GM18498 (cell line): ENCODE measurements around the gene SGSM1.
A peak's percentile ranks its signal among the peaks of the same experiment; 100 is the strongest.

ENCODE experiments used
- ATAC-seq: cut with Tn5 transposase; IDR thresholded peaks from one replicate; pipeline ENCODE4 v1.9.1; 2021; ENCODE audit warnings: mild to moderate bottlenecking, moderate library complexity; ENCODE audit not compliant: unreplicated experiment

SGSM1 gene, protein sequence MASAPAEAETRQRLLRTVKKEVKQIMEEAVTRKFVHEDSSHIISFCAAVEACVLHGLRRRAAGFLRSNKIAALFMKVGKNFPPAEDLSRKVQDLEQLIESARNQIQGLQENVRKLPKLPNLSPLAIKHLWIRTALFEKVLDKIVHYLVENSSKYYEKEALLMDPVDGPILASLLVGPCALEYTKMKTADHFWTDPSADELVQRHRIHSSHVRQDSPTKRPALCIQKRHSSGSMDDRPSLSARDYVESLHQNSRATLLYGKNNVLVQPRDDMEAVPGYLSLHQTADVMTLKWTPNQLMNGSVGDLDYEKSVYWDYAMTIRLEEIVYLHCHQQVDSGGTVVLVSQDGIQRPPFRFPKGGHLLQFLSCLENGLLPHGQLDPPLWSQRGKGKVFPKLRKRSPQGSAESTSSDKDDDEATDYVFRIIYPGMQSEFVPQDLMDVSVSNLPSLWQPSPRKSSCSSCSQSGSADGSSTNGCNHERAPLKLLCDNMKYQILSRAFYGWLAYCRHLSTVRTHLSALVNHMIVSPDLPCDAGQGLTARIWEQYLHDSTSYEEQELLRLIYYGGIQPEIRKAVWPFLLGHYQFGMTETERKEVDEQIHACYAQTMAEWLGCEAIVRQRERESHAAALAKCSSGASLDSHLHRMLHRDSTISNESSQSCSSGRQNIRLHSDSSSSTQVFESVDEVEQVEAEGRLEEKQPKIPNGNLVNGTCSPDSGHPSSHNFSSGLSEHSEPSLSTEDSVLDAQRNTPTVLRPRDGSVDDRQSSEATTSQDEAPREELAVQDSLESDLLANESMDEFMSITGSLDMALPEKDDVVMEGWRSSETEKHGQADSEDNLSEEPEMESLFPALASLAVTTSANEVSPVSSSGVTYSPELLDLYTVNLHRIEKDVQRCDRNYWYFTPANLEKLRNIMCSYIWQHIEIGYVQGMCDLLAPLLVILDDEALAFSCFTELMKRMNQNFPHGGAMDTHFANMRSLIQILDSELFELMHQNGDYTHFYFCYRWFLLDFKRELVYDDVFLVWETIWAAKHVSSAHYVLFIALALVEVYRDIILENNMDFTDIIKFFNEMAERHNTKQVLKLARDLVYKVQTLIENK

DNA sequence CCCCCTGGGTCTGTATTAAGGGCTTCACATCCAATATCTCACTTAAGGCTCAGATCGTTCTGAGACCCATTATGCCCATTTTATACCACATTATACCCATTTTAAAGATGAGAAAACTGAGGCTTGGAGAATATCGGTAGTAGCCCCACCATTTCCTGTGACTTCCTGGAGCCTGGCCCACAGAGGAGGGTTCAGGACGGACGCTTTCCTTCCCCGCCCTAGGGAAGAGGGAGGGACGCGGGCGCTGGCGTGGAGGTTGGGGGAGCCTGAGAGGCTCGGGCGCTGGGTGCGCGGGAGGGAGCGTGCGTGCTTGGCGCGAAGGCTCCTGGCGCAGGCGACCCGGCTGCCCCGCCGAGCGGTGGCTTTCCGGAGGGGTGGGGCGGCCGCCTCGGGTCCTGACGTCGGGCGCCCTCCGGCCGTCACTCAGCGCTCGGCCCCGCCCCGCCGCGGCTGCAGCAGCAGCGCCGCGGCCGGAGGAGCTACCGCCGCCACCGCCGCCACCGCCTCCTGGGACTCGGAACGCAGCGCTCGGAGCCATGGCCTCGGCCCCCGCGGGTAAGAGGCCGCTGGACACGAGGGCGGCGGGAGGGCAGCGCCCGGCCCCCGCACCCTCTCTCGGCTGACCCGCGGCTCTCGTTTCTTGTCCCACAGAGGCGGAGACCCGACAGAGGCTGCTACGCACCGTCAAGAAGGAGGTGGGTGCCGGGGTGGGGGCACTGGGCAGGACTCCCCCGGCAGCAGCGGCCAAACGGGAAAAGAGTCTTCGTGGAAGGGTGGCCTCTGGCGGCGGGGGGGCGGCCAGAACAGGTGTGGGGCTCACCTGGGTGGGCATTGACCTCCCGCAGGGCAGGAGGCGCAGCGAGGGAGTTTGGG is at the start of gene SGSM1:
SGSM1 (plus strand) TSS at position 422 of the 873 bp plus-strand sequence; CDS start at position 537, 115 bp downstream.
- peak; percentile 70 for ATAC-seq

DNA sequence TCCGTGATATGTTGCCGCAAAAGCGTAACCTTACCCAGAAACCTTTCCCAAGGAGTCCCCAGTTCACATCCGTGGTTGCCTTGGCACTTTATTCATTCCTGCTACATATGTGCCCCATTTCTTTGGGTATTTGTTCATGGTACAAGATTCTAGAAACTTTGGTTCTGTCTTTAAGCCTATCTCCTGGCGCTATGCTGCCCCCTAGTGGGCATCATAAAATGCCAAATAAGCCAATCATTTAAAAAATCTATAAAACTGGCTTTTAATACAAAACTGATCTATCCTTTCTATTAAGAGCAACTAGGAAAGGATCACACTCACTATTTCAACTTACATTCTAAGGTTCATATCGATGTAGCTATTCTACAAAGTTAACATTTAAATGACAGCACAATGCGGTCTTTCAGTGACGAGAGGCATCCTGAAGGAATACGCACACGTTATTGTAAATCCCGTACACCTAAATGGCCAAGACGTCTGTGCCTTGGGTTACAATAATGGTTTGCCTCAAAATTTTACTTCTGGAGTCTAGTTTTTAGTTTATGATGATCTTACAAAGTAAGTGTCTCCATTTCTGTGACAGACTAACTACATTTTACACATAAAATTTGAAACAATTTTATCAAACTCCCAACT is 47.7 kb upstream of the SGSM1 start:
- ATAC-seq = no peak

DNA sequence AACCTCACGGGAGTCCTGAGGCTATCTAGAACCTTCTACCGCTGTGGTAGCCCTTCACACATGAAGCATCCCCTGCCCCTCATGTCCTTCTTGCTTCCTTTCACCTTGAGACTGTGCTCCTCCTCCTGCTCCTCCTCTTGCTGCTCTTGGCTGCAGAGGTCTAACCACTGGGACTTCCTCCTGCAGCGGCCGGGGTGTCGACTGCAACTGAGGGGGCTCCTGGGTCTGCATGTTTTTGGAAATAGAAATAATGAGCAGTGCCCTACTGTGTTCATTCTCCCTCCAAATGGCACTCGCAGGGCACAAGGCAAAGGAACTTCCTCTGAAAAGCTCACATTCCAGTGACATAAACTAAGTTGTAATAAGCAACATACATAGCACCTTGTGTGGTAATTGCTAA is 46.2 kb upstream of the SGSM1 start:
- no peak for ATAC-seq

DNA sequence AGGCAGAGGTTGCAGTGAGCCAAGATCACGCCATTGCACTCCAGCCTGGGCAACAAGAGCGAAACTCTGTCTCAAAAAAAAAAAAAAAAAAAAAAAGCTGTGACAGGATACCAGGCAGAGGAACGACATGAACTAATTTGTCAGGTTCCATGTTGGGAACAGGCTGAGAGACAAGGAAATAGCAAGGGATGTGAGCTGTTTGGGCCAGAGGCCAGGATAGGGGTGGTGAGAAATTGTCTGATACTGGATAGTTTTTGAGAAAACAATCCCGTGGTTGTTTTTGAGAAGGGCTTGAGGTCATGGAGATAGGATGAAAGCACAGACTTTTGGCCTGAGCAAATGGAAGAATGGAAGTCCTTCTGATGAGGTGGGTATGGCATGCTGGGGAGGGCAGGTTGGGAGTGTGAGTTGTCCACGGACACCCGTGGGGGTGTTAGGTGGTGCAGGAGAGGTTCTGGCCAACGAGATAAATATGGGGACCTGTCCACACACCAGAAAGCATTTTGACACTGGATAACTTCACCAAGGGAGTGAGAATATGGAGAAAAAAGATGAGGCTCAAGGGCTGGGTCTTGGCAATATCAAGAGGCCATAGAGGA is 45.2 kb upstream of the SGSM1 start:
- no peak for ATAC-seq

DNA sequence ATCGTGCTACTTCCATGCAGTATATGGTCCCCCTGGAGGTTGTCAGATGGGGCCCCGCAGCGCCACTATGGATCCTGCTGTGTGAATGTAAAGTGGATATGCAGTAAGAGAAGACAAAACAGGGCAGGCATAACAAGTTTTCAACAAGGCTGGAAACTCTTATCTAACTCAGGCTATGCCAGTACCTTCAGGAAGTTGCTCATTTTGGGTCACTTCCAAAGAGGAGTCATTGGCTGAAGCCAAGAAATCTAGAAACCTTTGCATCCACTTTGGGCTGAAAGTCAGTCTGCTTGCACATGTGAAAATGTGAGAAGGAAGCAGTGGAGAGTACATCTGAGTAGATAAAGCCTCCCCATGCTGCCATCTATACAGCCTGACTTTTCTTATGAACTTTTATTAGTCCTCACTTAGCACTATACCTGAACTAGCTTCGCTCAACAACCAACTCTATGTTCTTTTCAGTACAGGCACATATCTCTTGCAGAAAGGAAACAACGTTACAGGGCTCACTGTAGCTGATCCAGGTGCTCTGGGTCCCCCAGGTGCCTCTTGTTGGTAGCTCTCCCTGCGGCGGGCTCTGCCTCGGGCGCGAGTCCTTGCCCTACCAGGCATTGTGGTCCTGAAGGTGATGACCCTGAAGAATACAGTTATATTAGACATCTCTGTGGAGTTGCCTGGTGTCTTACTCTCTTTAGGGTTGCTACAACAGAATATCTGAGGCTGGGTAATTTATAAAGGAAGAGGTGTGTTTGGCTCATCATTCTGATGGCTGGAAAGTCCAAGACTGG is 43.9 kb upstream of the SGSM1 start:
- no peak for ATAC-seq

DNA sequence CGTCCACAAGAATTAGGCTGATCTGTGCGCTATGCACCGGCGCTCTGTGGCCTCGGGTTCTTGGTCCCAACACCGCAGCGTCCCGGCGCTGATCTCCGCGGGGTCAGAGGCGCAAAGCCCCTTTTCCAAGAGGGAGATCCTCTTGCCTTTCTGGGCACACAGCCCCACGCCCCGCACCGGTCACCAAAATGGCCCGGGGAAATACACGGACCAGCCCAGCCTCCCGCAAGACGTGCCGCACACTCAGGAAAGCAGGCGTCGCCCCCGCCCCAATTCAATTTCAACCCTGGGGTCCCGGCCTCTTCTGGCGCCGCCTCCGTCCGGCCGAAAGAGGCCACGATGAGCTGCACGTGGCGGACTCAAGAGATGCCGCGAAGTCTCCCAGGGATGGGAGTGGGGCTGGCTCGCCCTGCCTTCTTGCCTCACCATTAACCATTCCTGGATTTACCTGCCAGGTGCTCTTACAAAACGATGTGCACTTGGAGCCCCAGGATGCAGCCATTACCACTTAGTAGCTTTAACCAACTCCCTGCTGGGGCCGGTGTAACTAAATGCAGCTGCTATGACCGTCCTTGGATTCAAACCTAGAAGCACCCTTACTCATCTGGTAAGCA is 42.0 kb upstream of the SGSM1 start:
- no peak for ATAC-seq

DNA sequence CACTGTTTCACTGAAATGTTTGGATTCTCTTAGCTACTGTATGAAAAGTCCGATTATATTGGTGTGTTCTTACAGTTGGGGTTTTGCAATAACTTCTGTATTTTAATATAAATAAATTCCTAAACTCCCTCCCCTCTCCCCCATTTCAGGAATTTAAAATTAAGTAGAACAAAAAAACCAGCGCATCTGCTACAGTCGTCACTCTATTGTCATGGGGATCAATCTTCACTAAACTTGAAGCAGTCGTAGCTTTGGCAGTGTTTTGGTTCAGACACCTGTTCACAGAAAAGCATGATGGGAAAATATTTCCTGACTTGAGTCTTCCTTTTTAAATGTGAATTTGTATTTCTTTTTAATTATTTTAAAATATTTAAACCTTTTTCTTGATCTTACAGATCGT is 40.8 kb upstream of the SGSM1 start:
- no peak for ATAC-seq

DNA sequence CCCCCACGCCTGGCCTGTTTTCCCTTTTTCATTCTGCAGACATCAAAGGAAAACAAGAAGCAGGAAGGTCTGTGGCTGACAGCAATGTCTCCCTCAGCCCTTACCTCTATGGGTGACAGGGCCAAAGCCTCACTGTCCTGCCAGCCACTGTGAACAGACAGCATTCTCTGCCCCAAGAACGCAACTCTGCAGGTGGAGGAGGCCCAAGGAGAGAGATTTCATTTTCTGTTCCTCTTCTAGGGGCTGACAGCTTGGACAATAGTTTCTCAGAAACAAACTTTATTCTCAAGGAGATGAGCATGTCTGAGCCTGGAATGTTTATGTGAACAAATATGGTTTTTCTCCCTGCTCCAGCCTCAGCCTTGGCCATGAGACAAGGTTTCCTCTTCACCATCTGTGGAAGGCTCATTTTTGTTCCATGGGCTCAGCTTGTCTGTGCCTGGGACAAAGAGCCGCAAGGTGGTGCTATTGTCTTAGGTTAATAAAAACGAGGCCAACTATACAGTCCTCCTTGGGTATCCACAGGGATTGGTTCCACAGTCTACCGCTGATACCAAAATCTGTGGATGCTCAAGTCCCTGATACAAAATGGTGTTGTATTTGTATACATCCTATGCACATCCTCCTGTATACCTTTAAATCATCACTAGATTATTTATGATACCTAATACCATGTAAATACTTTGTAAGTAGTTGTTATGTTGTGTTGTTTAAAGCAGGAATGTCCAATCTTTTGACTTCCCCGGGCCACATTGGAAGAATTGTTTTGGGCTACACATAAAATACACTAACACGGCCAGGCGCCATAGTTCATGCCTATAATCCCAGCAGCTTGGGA is 37.3 kb upstream of the SGSM1 start:
- ATAC-seq = no peak

DNA sequence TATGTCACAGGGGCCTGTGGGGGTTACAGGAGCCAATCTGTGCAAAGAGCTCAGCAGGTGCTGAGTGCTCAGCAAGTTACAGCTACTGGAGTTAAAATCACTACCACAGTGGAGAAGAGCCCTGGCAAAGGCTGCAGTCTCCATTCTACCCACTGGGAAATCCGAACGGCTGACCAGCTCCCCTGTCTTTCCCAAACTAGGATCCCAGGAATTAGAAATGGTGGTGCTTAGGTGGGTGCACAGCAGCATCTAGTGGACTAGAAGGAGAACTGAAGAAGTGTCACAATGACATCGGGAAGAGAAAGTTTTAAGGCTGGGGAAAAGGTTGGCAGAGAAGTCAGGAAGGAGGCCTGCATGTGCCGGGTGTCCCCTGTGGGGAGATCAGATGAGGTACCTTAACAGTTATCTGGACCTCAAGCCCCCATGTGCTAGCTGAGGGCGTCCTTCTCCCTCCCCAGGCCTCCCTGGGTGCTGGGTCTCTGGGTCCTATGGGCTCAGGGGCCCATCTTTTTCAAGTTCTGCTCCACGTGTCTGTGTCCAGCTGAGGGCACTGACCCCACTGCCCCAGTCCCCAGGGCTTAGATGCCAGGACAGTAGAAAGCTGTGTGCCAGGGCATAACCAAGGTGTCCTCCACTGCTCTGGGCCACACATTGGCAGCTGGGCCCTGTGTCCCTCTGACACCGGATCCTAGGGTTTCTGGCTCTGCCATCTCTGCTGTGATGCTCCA is 33.4 kb upstream of the SGSM1 start:
- ATAC-seq = no peak

DNA sequence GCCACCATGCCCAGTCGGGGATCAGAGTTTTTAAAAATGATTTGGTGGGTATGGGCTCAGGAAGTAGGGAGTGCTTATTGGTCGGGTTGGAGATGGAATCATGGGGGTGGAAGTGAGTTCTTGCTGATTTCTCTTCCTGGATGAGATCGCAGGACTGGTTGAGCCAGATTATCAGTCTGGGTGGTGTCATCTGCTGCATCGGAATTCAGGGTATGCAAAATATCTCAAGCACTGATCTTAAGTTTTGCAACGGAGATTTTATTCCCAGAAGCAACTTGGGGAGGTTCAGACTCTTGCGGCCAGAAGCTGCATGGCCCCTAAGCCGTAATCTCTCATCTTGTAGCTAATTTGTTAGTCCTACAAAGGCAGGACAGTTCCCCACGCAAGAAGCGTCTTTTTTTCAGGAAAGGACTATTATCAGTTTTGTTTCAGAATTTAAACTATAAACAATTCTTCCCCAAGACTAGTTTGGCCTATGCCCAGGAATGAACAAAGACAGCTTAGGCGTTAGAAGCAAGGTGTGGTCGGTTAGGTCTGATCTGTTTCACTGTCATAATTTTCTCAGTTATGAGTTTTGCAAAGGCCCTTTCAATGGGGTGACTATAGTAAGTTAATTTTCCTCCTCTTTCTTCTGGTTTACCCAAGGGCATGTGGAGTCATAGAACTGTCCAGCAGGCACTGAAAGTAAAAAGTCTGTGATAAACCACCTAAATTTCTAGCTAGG is 30.1 kb upstream of the SGSM1 start:
- ATAC-seq = no peak

DNA sequence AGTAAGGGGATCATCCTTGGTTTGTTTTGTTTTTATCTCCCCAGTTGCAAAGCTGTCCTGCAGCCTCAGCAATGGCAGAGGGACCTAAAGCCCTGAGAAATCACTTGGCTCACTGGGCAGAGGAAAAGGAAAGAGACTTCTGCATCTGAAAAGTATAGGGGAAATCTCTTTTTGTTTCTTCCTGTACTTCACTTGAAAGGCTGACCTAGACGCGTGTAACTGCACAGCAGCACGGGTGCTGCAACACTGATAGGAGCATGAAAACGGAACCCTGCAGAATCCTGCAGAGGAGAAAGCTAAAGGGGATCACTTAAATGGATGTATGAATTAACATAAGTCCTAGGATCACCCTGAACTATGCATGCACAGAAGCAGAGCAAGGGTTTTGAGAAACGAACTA is 29.5 kb upstream of the SGSM1 start:
- ATAC-seq = no peak

DNA sequence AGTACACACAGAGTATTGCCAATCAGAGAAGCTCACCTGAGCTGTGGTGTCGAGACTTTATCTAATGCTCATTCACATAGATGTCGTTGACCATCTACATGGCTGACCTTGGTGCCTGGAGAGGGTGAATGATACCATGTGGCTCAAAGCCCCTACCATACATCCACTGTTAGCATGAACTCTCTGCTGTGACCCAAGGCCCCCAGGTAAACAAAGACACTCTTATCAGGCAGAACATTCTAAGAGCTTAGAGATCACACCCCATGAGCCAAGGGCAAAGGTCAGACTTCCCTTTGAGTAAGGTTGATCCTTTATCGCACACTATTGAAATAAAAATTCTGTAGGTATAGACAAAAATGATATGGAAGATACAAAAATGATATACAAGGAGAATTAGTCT is 16.5 kb upstream of the SGSM1 start:
- no peak for ATAC-seq

DNA sequence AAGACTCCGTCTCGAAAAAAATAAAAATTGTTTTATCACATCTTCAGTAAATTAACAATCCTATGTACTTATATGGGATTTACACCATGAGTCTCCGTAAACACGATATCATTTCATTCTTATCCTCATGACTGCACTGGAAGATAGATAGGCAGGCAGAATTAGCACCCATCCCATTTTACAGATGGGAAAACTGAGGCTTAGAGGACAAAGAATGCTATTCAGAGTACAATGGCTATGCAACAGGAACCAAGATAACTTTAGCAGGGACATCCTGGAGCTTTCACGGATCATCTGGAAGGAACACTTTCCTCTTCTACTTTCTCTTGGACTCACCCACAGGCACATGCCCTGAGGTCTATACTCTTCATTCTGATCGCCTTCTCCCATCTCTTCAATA is 14.6 kb upstream of the SGSM1 start:
- no peak for ATAC-seq

DNA sequence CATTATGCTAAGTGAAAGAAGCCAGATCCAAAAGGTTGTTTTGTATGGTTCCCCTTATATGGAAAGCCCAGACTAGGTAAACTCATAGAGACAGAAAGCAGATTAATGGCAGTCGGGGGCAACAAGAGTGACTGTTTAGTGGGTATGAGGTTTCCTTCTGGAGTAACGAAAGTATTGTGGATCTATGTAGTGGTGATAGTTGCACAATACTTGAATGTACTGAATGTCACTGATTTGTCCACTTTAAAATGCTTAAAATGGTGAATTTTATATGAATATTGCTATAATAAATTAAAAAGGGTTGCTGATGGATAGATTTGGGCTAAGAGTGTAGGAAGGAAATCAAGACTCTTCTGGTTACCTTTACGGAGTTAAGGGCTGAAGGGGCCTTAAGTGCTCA is 10.0 kb upstream of the SGSM1 start:
- ATAC-seq = no peak

DNA sequence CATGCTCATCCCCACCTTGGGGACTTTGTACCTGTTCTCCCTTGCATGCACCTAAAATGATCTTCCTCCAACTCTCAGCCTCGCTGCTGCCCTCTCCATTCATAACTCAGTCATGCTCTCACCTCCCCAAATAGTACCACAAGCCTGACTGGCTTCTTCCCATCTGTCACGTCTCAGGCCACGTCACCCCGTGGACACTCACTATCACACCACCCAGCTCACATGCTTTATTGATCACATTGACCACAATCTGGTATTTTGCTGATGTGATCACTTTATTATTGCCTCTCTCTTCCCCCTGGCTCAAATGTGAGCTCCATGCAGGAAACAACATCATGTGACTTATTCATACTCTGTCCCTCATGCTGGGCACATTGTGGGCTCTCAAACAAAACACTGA is 9.2 kb upstream of the SGSM1 start:
- ATAC-seq = no peak

DNA sequence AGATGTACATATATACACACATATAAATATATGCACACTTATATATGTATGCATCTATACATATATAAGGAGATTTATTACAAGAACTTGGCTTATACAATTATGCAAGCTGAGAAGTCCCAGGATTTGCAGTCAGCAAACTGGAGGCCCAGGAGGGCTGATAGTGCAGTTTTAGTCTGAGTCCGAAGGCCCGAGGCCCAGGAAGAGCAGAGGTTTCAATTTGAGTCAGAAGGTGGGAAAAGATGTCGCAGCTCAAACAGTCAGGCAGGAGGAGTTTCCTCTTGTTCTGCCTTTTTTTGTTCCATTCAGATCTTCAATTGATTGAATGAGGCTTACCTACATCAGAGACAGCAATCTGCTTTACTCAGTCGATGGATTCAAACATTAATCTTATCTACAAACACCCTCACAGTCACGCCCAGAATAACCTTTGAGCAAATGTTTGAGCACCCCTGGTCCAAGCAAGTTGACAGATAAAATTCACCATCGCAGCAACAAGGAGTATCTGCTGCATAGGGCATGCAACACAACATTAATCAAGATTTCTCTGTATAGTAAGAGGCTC is 4.0 kb upstream of the SGSM1 start:
- no peak for ATAC-seq
